WI38 (cell line): Measurements from ENCODE around the gene RGS13.

Source experiments
- H3K4me3 ChIP-seq: 2 replicates; pipeline ENCODE4 v1.5.1; 2011; ENCODE audit warnings: low read depth, mild to moderate bottlenecking, control low read depth, low read length
- CTCF ChIP-seq: IDR thresholded peaks from 2 replicates; pipeline ENCODE4 v1.5.1; 2012; ENCODE audit warnings: low read depth, mild to moderate bottlenecking, control low read depth, low read length

The RGS13 gene

GRCh38 chr1:192627901-192628300 lies 8.0 kb upstream of the RGS13 start:
- no peak for TF ChIP-seq CTCF

GRCh38 chr1:192628396-192629057 lies 7.4 kb upstream of the RGS13 start:
- H3K4me3 ChIP-seq = no peak overlapping the region
- TF ChIP-seq CTCF = no peak

More at GRCh38 chr1:192627901-192628300, 8.0 kb upstream of the RGS13 start:
- H3K4me3 ChIP-seq = no peak overlapping the region

GRCh38 chr1:192629612-192630011 lies 6.3 kb upstream of the RGS13 start:
- no peak overlapping the region for H3K4me3 ChIP-seq
- TF ChIP-seq CTCF = no peak

- no peak for TF ChIP-seq CTCF
- H3K4me3 ChIP-seq = no peak overlapping the region
These were observed 5.2 kb upstream of the RGS13 start for GRCh38 chr1:192630521-192631287.

GRCh38 chr1:192631749-192632148 lies 4.2 kb upstream of the RGS13 start:
- H3K4me3 ChIP-seq = no peak overlapping the region
- TF ChIP-seq CTCF = no peak

GRCh38 chr1:192632188-192632587 lies 3.8 kb upstream of the RGS13 start:
- no peak for TF ChIP-seq CTCF

More at GRCh38 chr1:192632188-192632587, 3.8 kb upstream of the RGS13 start:
- H3K4me3 ChIP-seq = no peak overlapping the region
